GM12878 (cell line): ENCODE results near the gene TSPAN12. TPM values are rescaled to one million over a fixed set of nuclear protein-coding genes. Genes with fewer than 3 reads are reported as not detected.
"Not testable (repeated sequence)": the region's sequence is repeated elsewhere in the genome, so short reads cannot be mapped to it uniquely, and the experiment has no call there.

ENCODE experiments used
- ATAC-seq: fragments of 200-7000 bp; cut with Tn5 transposase; 3 replicates; pipeline ENCODE4 v1.9.1; 2020; ENCODE audit warnings: mild to moderate bottlenecking, moderate library complexity
- BruUV-seq: library from RNA; stranded (reverse); fragments of 400-500 nt; replicated peaks from 2 replicates; lab custom pipeline; 2021; lab: Mats Ljungman, UMichigan
- CTCF ChIA-PET: fragments of 300-600 bp; sonication (Branson Sonifier 250); formaldehyde crosslinking; extraction: SDS; loops from one replicate; lab custom pipeline; 2021; ENCODE audit warnings: inconsistent platforms; lab: Yijun Ruan, JAX
- POLR2A ChIA-PET: fragments of 350-600 bp; formaldehyde crosslinking; extraction: SDS; loops from one replicate; lab custom pipeline; 2021; ENCODE audit warnings: inconsistent platforms; lab: Charles Lee
- RAD21 ChIA-PET: fragments of 300-600 bp; sonication (Branson Sonifier 250); formaldehyde crosslinking; loops from one replicate; lab custom pipeline; 2023; ENCODE audit warnings: antibody characterized with exemption; ENCODE audit not compliant: unreplicated experiment; lab: Charles Lee
- SMC1A ChIA-PET: fragments of 300-600 bp; sonication (Branson Sonifier 250); formaldehyde crosslinking; loops from one replicate; lab custom pipeline; 2023; ENCODE audit not compliant: unreplicated experiment, uncharacterized antibody; lab: Charles Lee
- DNase-seq: peaks from one replicate; pipeline ENCODE4 v3.0.0-alpha.2; 2011; ENCODE audit warnings: low read depth, low spot score
- FAIRE-seq: peaks from 3 replicates; lab custom pipeline; 2011; peaks lifted over from hg19 to GRCh38; lab: Jason Lieb, UNC
- H2AFZ ChIP-seq: 2 replicates; pipeline ENCODE4 v1.6.0; 2011; ENCODE audit warnings: low read depth, low read length, control low read depth; ENCODE audit not compliant: control insufficient read depth
- H3K27ac ChIP-seq: 2 replicates; pipeline ENCODE4 v1.5.1; 2011; ENCODE audit warnings: control low read depth; ENCODE audit not compliant: control insufficient read depth, insufficient read depth
- H3K27me3 ChIP-seq, 2 experiments: replicated peaks in 1 of 2; 2 replicates each; pipeline versions ENCODE4 v1.6.0 to v1.6.1; 2011; ENCODE audit warnings: low read length in 1 of 2; ENCODE audit not compliant: control insufficient read depth in 2 of 2, insufficient read depth in 2 of 2
- H3K36me3 ChIP-seq, 2 experiments: 2 replicates each; pipeline ENCODE4 v1.5.1; 2011; ENCODE audit warnings: low read length in 1 of 2; ENCODE audit not compliant: control insufficient read depth in 2 of 2, insufficient read depth in 2 of 2
- H3K4me1 ChIP-seq: 2 replicates; pipeline ENCODE4 v1.6.1; 2011; ENCODE audit warnings: mild to moderate bottlenecking, low read length, moderate library complexity, mixed read lengths; ENCODE audit not compliant: control insufficient read depth, insufficient read depth
- H3K4me2 ChIP-seq: 2 replicates; pipeline ENCODE4 v1.6.0; 2011; ENCODE audit warnings: control low read depth; ENCODE audit not compliant: control insufficient read depth, insufficient read depth
- H3K4me3 ChIP-seq: fragments of 200-600 bp; sonication (generic); 2 replicates; pipeline ENCODE4 v1.5.1; 2016
- H3K79me2 ChIP-seq: 2 replicates; pipeline ENCODE4 v1.6.0; 2011; ENCODE audit warnings: low read length; ENCODE audit not compliant: control insufficient read depth, insufficient read depth
- H3K9ac ChIP-seq: 2 replicates; pipeline ENCODE4 v1.8.0; 2011; ENCODE audit warnings: low read length, control low read depth, mixed read lengths; ENCODE audit not compliant: control insufficient read depth, insufficient read depth
- H3K9me3 ChIP-seq: replicated peaks from 3 replicates; pipeline ENCODE4 v1.5.1; 2011; ENCODE audit warnings: mild to moderate bottlenecking, low read length; ENCODE audit not compliant: control insufficient read depth, insufficient read depth
- H4K20me1 ChIP-seq: 2 replicates; pipeline ENCODE4 v1.6.0; 2011; ENCODE audit not compliant: control insufficient read depth, insufficient read depth
- ATF3 ChIP-seq: IDR thresholded peaks from 2 replicates; pipeline ENCODE4 v1.6.1; 2011; ENCODE audit warnings: low read depth, mild to moderate bottlenecking, low read length, moderate library complexity, borderline replicate concordance; ENCODE audit errors: extremely low read depth
- WGBS: methylation state at CpG from one replicate; pipeline ENCODE4 v1.1.6; 2016; ENCODE audit warnings: low lambda C conversion rate; ENCODE audit not compliant: insufficient replicate concordance, insufficient coverage; ENCODE audit errors: missing lambda C conversion rate; 5-methylcytosine and 5-hydroxymethylcytosine counted together
- in situ Hi-C: fragments of 300-500 bp; cut with MboI; formaldehyde crosslinking; loops from 9 replicates; pipeline ENCODE4 v1.14.3; 2018; ENCODE audit warnings: mixed read lengths
- intact Hi-C: fragments of 100-400 bp; cut with micrococcal nuclease; formaldehyde crosslinking; loops from one replicate; pipeline ENCODE4 v1.14.2; 2022; ENCODE audit not compliant: unreplicated experiment
- polyA plus RNA-seq, 11 experiments: library from polyadenylated mRNA; depleted of rRNA in 4 of 11; unstranded in 6 of 11; stranded (reverse) in 5 of 11; fragments of >200 nt; fragmentation: Nextera tagmentation in 4 of 11; fragmentation: Illumina TruSeq in 1 of 11; extraction: Ambion mirVana in 4 of 11; extraction: Trizol in 1 of 11; gene quantifications; 1 replicate in 1 of 11; 2 replicates in 10 of 11; pipeline versions ENCODE4 v1.2.1 to v1.2.3, GENCODE V29; 2011 to 2016; ENCODE audit warnings: inconsistent platforms in 2 of 11, missing spikeins in 2 of 11, low read depth in 1 of 11
- total RNA-seq, 4 experiments: library from RNA; depleted of rRNA in 3 of 4; stranded (reverse); fragments of >200 nt in 3 of 4; fragmentation: Illumina TruSeq in 1 of 4; extraction: Trizol in 1 of 4; gene quantifications; 2 replicates each; pipeline versions ENCODE4 v1.2.1 to v1.2.3, GENCODE V29; 2013 to 2021
- TF ChIP-seq, protein P1 (sequence below): IDR thresholded peaks from 2 replicates; pipeline ENCODE4 v1.6.1; 2011; ENCODE audit warnings: low read depth, low read length, improper control_type of control experiment, borderline replicate concordance

The TSPAN12 gene
- total and polyA plus RNA-seq, 10 of the 15 experiments (the other 5 are each of a cell fraction or from before 2014, with no cell fraction given): 0.67 to 110 (median 1.3) TPM

DNA sequence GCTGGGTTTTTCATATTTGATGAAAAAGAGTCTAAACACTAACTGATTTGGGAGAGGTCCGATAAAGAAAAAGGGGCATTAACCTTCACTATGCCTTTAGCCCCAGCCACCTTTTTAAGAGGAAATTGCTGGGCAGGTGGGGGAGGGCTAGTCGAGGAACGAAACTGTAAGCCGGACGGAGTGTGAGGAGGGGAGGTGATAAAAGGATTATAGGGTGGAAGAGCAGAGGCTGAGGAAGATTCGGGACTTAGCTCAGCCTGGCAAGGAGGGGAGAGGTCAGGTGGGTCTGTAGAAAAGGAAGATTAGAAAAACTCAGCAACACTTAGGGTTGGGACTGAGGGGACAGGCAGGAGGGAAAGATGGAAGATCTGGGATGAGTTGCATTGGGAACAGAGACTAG, 77.0 kb downstream of the TSPAN12 start:
- RAD21 ChIA-PET: no interaction called here
- H3K4me3 ChIP-seq: no peak overlapping the region
- CTCF ChIA-PET: no interaction called here
- H3K4me1 ChIP-seq: no peaks in the 10 kb centered on the region
- no peak for TF ChIP-seq ATF3
- TF ChIP-seq, protein P1, sequence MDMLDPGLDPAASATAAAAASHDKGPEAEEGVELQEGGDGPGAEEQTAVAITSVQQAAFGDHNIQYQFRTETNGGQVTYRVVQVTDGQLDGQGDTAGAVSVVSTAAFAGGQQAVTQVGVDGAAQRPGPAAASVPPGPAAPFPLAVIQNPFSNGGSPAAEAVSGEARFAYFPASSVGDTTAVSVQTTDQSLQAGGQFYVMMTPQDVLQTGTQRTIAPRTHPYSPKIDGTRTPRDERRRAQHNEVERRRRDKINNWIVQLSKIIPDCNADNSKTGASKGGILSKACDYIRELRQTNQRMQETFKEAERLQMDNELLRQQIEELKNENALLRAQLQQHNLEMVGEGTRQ: no peak
- TF ChIP-seq, all 136 proteins: peak for 0
- Histone ChIP-seq H3K27ac (no peak overlapping the region), H4K20me1 (no peaks in the 10 kb centered on the region), H3K9ac (no peak overlapping the region), H2AFZ (no peak overlapping the region), H3K4me2 (no peak overlapping the region), H3K36me3 (no peaks in the 10 kb centered on the region), H3K79me2 (no peaks in the 10 kb centered on the region), H3K27me3 (no peaks in the 10 kb centered on the region), H3K9me3 (no peaks in the 10 kb centered on the region)
- intact Hi-C loops (no loop called here), in situ Hi-C loops (loop anchor here (25.0 kb wide), 1 partner anchor 1206 kb away; no protein-coding TSS in a partner anchor)
- SMC1A ChIA-PET: no interaction called here
- FAIRE-seq: no peak
- no peak for ATAC-seq
- POLR2A ChIA-PET: no interaction called here
- BruUV-seq: no TSS peak
- no peak for DNase-seq
- 49% methylated on average over 6 of the region's 6 CpGs for WGBS

GRCh38 chr7:120780451-120780850, 77.5 kb downstream of the TSPAN12 start:
- DNase-seq, CTCF ChIA-PET, H3K79me2 ChIP-seq, H3K4me3 ChIP-seq, H3K4me2 ChIP-seq, H3K27me3 ChIP-seq, ATAC-seq, H3K4me1 ChIP-seq, H3K36me3 ChIP-seq, H3K9ac ChIP-seq, POLR2A ChIA-PET, H3K9me3 ChIP-seq, FAIRE-seq, intact Hi-C loops, H4K20me1 ChIP-seq, RAD21 ChIA-PET, H2AFZ ChIP-seq, BruUV-seq, H3K27ac ChIP-seq: not testable (repeated sequence)
- in situ Hi-C loops: loop anchor here (25.0 kb wide), 1 partner anchor 1207 kb away; no protein-coding TSS in a partner anchor
- SMC1A ChIA-PET: interaction anchor here (0.7 kb wide), 1 partner anchor 10 kb away, joined by 3 read pairs; no protein-coding TSS in a partner anchor
- 26% methylated on average over 7 of the region's 7 CpGs for WGBS

DNA sequence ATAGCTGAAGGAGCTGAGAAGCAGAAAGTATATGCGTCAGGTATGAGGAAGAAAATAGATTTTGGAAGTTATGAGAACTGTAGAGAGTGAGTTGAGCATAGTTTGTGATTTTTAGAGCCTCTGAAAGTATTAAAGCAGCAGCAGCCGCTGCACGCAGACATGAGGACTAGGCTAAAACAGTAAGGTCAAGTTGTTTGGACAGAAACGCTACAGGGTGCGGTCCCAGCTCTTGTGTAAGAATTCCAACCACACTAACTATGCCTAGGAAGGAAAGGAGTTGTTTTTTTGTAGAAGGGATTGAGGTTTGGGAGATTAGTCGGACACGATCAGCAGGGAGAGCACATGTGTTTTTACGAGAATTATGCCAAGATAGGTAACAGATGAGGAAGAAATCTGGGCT, 78.9 kb downstream of the TSPAN12 start:
- 61% methylated on average over 8 of the region's 8 CpGs for WGBS
- ATAC-seq, H4K20me1 ChIP-seq, POLR2A ChIA-PET, DNase-seq, H3K27me3 ChIP-seq, H3K4me1 ChIP-seq, FAIRE-seq, H3K4me3 ChIP-seq, H3K4me2 ChIP-seq, RAD21 ChIA-PET, H2AFZ ChIP-seq, H3K27ac ChIP-seq, H3K36me3 ChIP-seq, H3K9me3 ChIP-seq, BruUV-seq, CTCF ChIA-PET, SMC1A ChIA-PET, H3K79me2 ChIP-seq, intact Hi-C loops, H3K9ac ChIP-seq: not testable (repeated sequence)
- in situ Hi-C loops: loop anchor here (25.0 kb wide), 1 partner anchor 1208 kb away; no protein-coding TSS in a partner anchor
